Measurements from ENCODE around the gene TRIM29. TPM values are rescaled to one million over a fixed set of nuclear protein-coding genes. Genes with fewer than 3 reads are reported as not detected.

TRIM29 gene
- total RNA-seq, 2 experiments from 2014 or later, result not detected

- ChIA-PET POLR2A (no interaction called here), CTCF (no interaction called here)
- no peak for DNase-seq
- H3K4me1 Mint-ChIP-seq, result no peaks in the 10 kb centered on the region
- no peaks in the 10 kb centered on the region for H3K27me3 Mint-ChIP-seq
- no peaks in the 10 kb centered on the region for H3K36me3 Mint-ChIP-seq (ENCODE audit: low read depth)
- H3K4me3 Mint-ChIP-seq, result no peak overlapping the region
- no peaks in the 10 kb centered on the region for H3K9me3 Mint-ChIP-seq
- H3K27ac Mint-ChIP-seq, result no peak overlapping the region
These were observed 6.7 kb downstream of the TRIM29 start for GRCh38 chr11:120130991-120131760.

- ChIA-PET POLR2A (no interaction called here), CTCF (no interaction called here)
- no peak overlapping the region for H3K27ac Mint-ChIP-seq
- no peak overlapping the region for H3K4me3 Mint-ChIP-seq
- H3K27me3 Mint-ChIP-seq, result no peaks in the 10 kb centered on the region
- no peak for DNase-seq
- no peaks in the 10 kb centered on the region for H3K9me3 Mint-ChIP-seq
- no peaks in the 10 kb centered on the region for H3K4me1 Mint-ChIP-seq
- no peaks in the 10 kb centered on the region for H3K36me3 Mint-ChIP-seq (ENCODE audit: low read depth)
These were observed 7.5 kb downstream of the TRIM29 start for GRCh38 chr11:120130176-120130980.

- H3K27me3 Mint-ChIP-seq, result no peaks in the 10 kb centered on the region
- H3K27ac Mint-ChIP-seq, result no peak overlapping the region
- H3K4me1 Mint-ChIP-seq, result no peaks in the 10 kb centered on the region
- no peaks in the 10 kb centered on the region for H3K36me3 Mint-ChIP-seq (ENCODE audit: low read depth)
- H3K9me3 Mint-ChIP-seq, result no peaks in the 10 kb centered on the region
- POLR2A ChIA-PET, result no interaction called here
- H3K4me3 Mint-ChIP-seq, result no peak overlapping the region
- DNase-seq, result no peak
- CTCF ChIA-PET, result no interaction called here
These were observed 8.3 kb downstream of the TRIM29 start for GRCh38 chr11:120129570-120129969.

DNA sequence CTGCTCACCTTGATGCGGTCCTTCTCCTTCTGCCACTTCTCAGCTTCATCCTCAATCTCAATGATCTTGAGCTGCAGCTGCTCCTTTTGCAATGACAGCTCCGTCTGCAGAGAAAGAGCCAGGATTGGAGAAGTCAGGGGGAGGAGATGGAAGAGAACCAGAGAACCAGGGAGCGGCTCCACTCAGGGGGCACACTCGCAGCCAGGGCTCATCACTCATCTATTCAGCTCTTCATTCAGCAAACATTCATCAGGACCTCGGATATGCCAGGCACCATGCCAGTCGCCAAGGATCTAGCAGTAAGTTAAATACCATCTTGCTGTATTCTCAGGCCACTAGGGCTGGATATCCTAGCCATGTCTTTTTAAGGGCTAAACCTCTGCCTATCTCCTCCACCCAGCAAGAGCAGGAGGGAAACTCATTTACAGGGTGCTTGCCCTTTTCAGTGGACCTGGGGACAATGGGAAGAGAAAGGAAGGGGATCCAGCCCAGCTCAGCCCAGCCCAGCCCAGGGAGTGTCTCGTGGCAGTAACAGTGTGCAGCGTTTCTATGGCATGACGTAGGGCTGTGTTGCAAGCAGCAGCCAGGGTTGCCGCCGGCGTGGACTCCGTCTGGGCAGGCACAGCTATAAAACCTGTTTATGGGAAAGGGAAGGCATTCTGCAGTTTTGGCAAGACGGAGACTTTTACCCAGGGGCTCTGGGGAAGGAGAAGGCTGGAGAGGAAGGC, 9.4 kb downstream of the TRIM29 start:
- Mint-ChIP-seq H3K4me3 (no peak overlapping the region), H3K36me3 (ENCODE audit: low read depth) (no peaks in the 10 kb centered on the region), H3K9me3 (no peaks in the 10 kb centered on the region), H3K4me1 (no peaks in the 10 kb centered on the region), H3K27me3 (no peaks in the 10 kb centered on the region), H3K27ac (no peak overlapping the region)
- ChIA-PET CTCF (interaction anchor here (0.6 kb wide), 1 partner anchor 348 kb away, joined by 3 read pairs; no protein-coding TSS in a partner anchor), POLR2A (no interaction called here)
- DNase-seq, result no peak

DNA sequence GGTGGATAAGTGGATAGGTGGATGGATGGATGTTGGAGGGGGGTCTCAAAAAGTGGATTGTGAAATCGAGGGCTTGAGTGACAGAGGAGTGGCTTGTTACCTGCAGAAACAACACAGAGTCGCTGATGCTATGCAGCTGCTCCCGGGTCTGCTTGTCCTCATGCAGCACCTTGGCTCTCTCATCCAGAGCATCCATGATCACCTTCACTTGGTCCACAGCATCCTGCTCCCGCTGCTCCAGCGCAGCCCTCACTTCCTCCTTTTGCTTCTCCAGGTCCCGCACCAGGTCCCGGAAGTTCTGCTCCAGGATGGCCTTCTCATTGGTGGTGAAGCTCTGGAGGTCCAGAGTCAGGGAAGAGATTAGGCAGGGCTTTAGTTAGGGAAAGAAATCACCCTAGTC, 10.7 kb downstream of the TRIM29 start:
- Mint-ChIP-seq H3K4me3 (no peak overlapping the region), H3K27ac (no peak overlapping the region), H3K4me1 (no peaks in the 10 kb centered on the region), H3K9me3 (no peaks in the 10 kb centered on the region), H3K27me3 (no peaks in the 10 kb centered on the region), H3K36me3 (ENCODE audit: low read depth) (no peaks in the 10 kb centered on the region)
- DNase-seq, result no peak
- ChIA-PET POLR2A (no interaction called here), CTCF (no interaction called here)

DNA sequence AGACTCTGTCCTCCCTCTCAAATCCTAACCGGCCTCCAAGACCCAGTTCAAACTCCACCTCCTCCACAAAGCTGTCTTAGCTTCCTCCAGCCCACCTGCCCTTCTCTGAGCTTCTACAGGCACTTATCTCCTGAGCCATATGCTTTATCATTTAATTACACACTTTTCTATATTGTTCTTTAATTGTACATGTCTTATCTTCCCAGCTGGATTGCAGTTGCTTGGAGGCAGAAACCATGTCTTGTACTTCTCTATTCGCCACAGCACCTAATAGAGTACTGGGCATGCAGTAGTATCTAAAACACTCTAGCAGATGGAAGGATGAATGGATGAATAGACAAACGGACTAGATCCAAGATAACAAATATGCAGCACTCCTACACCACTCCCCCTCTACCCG, 11.3 kb downstream of the TRIM29 start:
- POLR2A ChIA-PET, result no interaction called here
- no peak overlapping the region for H3K27ac Mint-ChIP-seq
- no peaks in the 10 kb centered on the region for H3K4me1 Mint-ChIP-seq
- no peak overlapping the region for H3K4me3 Mint-ChIP-seq
- H3K9me3 Mint-ChIP-seq, result no peaks in the 10 kb centered on the region
- CTCF ChIA-PET, result no interaction called here
- DNase-seq, result no peak
- H3K36me3 Mint-ChIP-seq (ENCODE audit: low read depth), result no peaks in the 10 kb centered on the region
- H3K27me3 Mint-ChIP-seq, result no peaks in the 10 kb centered on the region

- CTCF ChIA-PET, result no interaction called here
- Mint-ChIP-seq H3K27me3 (no peaks in the 10 kb centered on the region), H3K4me3 (no peak overlapping the region), H3K36me3 (ENCODE audit: low read depth) (no peaks in the 10 kb centered on the region), H3K9me3 (no peaks in the 10 kb centered on the region), H3K4me1 (no peaks in the 10 kb centered on the region), H3K27ac (no peak overlapping the region)
- no peak for DNase-seq
- POLR2A ChIA-PET, result no interaction called here
These were observed 12.4 kb downstream of the TRIM29 start for GRCh38 chr11:120125509-120125908.

GRCh38 chr11:120125024-120125423, 12.9 kb downstream of the TRIM29 start:
- ChIA-PET POLR2A (no interaction called here), CTCF (no interaction called here)
- Mint-ChIP-seq H3K27me3 (no peaks in the 10 kb centered on the region), H3K4me3 (no peak overlapping the region), H3K36me3 (ENCODE audit: low read depth) (no peaks in the 10 kb centered on the region), H3K27ac (no peak overlapping the region), H3K9me3 (no peaks in the 10 kb centered on the region), H3K4me1 (no peaks in the 10 kb centered on the region)
- DNase-seq, result no peak

GRCh38 chr11:120124355-120124754, 13.6 kb downstream of the TRIM29 start:
- ChIA-PET CTCF (no interaction called here), POLR2A (no interaction called here)
- DNase-seq, result no peak
- Mint-ChIP-seq H3K27me3 (no peaks in the 10 kb centered on the region), H3K4me3 (no peak overlapping the region), H3K4me1 (no peaks in the 10 kb centered on the region), H3K36me3 (ENCODE audit: low read depth) (no peaks in the 10 kb centered on the region), H3K9me3 (no peaks in the 10 kb centered on the region), H3K27ac (no peak overlapping the region)

GRCh38 chr11:120123946-120124345, 14.0 kb downstream of the TRIM29 start:
- Mint-ChIP-seq H3K36me3 (ENCODE audit: low read depth) (no peaks in the 10 kb centered on the region), H3K27me3 (no peaks in the 10 kb centered on the region), H3K9me3 (no peaks in the 10 kb centered on the region), H3K27ac (no peak overlapping the region), H3K4me1 (no peaks in the 10 kb centered on the region), H3K4me3 (no peak overlapping the region)
- ChIA-PET POLR2A (no interaction called here), CTCF (no interaction called here)
- DNase-seq, result no peak

DNA sequence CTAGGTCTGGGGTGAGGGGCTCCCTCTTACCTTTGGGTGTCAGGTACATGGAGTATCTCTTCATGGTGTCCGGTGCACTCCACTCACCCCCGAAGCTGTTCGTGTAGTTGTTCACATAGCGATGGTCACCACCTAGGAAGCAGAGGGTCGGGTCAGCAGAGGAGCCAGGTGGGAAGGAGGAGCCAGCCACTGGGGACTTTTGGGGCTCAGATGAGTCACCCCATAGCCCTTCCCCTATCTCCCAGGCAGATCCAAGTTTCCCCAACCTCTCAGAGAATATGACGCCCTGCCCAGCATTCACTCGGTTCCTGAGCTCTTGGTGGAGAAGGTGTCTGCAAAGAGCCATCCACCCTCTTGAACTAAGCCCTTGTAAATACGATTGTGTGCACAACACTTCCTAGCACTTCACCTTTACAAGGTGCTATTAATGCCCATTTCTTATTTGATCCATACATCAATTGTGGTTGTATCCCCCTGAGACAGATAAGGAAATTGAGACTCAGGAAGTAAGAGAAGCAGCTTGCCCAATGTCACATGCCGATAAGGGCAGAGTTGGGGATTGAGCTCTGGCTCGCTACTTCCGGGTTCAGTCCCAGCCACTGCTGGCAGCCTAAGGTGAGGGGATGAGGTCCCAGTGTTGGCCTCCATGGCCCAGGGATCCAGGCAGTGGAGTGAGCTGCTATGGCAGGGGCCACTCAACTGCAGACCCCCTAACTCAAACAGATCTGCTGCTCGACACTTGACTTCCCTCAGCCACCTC, 14.8 kb downstream of the TRIM29 start:
- no peaks in the 10 kb centered on the region for H3K9me3 Mint-ChIP-seq
- POLR2A ChIA-PET, result no interaction called here
- H3K27me3 Mint-ChIP-seq, result no peaks in the 10 kb centered on the region
- H3K4me1 Mint-ChIP-seq, result no peaks in the 10 kb centered on the region
- no peak overlapping the region for H3K4me3 Mint-ChIP-seq
- DNase-seq, result no peak
- H3K36me3 Mint-ChIP-seq (ENCODE audit: low read depth), result no peaks in the 10 kb centered on the region
- CTCF ChIA-PET, result no interaction called here
- H3K27ac Mint-ChIP-seq, result no peak overlapping the region

- Mint-ChIP-seq H3K9me3 (no peaks in the 10 kb centered on the region), H3K4me1 (no peaks in the 10 kb centered on the region), H3K27me3 (no peaks in the 10 kb centered on the region), H3K4me3 (no peak overlapping the region), H3K36me3 (ENCODE audit: low read depth) (no peaks in the 10 kb centered on the region), H3K27ac (no peak overlapping the region)
- DNase-seq, result no peak
- POLR2A ChIA-PET, result no interaction called here
- CTCF ChIA-PET, result no interaction called here
These were observed 15.9 kb downstream of the TRIM29 start for GRCh38 chr11:120121914-120122473.

DNA sequence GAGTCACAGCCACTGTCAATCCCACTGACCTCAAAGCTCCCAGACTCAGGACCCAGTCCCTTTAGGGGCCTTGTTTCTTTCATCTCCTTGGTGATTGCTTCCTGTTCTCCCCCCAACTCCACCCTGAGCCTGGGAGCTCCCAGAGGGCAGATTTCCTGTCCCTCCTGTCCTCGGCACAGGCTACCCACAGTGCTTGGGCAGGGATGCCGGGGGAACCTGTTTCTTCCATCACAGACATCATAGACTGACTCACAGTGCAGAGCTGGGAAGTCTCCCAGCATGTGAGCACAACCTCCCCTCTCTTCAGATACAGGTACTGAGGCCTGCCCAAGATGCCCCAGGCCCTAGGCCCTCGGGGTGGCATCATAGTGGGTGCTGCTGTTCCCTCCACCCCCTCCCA, 16.6 kb downstream of the TRIM29 start:
- no peaks in the 10 kb centered on the region for H3K36me3 Mint-ChIP-seq (ENCODE audit: low read depth)
- no peak overlapping the region for H3K27ac Mint-ChIP-seq
- H3K27me3 Mint-ChIP-seq, result no peaks in the 10 kb centered on the region
- no peaks in the 10 kb centered on the region for H3K9me3 Mint-ChIP-seq
- POLR2A ChIA-PET, result no interaction called here
- CTCF ChIA-PET, result no interaction called here
- H3K4me1 Mint-ChIP-seq, result no peaks in the 10 kb centered on the region
- DNase-seq, result no peak
- no peak overlapping the region for H3K4me3 Mint-ChIP-seq
